Measurements from ENCODE around the gene ATP6V0A4. TPM values are rescaled to one million over a fixed set of nuclear protein-coding genes. Genes with fewer than 3 reads are reported as not detected.

The ATP6V0A4 gene
- total RNA-seq (2021; ENCODE audit: unreplicated experiment) = not detected
- 0.08 and 0.14 TPM in 2 replicates for polyA plus RNA-seq (2012)
- Bru-seq, nascent RNA = percentile 11 among the genes with signal in this experiment
- BruChase-seq, experiment 1, labeled RNA remaining after a 6-hour chase = percentile 15 among the genes with signal in this experiment
- percentile 12 among the genes with signal in this experiment for BruChase-seq, experiment 2, labeled RNA remaining after a 2-hour chase
- long read RNA-seq, partial matches to known transcripts = 1 of 1 reads
- long read RNA-seq, other reads (novel, unspliced or antisense) = 0 of 1 reads

- DNase-seq (ENCODE audit: low read depth, low spot score) = no peak
- no TSS peak for BruUV-seq (replicated peaks)
- no peak for ATAC-seq
Measured at GRCh38 chr7:138797715-138798320, at the start of gene ATP6V0A4, which contains the start of gene TMEM213. Gene ATP6V0A4 (minus strand): TSS chr7:138798196. CDS start chr7:138771247, 26,949 bp downstream. Gene TMEM213 (plus strand): TSS chr7:138797994. CDS start chr7:138798105, 111 bp downstream.

More at GRCh38 chr7:138797715-138798320, at the start of gene ATP6V0A4, which contains the start of gene TMEM213:
- no peak within 1 kb of the TSS for H3K27ac ChIP-seq (ENCODE audit: low read depth, low read length)
- no peaks in the 10 kb centered on the region for H3K9me2 ChIP-seq (ENCODE audit: insufficient read depth)
- no peaks in the 10 kb centered on the region for H3K27me3 ChIP-seq (ENCODE audit: insufficient read depth, low read length)
- no peaks in the 10 kb centered on the region for H3K36me3 ChIP-seq (ENCODE audit: control insufficient read depth in 1 of 2, insufficient read depth in 2 of 2, low read length in 2 of 2)
- H3K4me3 ChIP-seq (replicated peaks in 1 of 2; ENCODE audit: low read depth in 1 of 2, low read length in 2 of 2) = no peak within 1 kb of the TSS
- no peaks in the 10 kb centered on the region for H3K79me2 ChIP-seq (ENCODE audit: insufficient read depth, low read length)
- intact Hi-C loops (cut with micrococcal nuclease) = loop anchor here (2.0 kb wide), 1 partner anchor 113 kb away; no protein-coding TSS in a partner anchor
- no peak within 1 kb of the TSS for H3K4me2 ChIP-seq (ENCODE audit: low read length)
- no peak for TF ChIP-seq SIN3A (IDR thresholded peaks at IDR 0.05; ENCODE audit: low read depth)
- TF ChIP-seq TCF7L2 (IDR thresholded peaks at IDR 0.05; ENCODE audit: borderline replicate concordance, extremely low read depth, insufficient read depth, insufficient read length) = no peak
- no peak for TF ChIP-seq ZNF274 (IDR thresholded peaks at IDR 0.05; ENCODE audit: low read depth, low read length)
- TF ChIP-seq CTCF (IDR thresholded peaks at IDR 0.05 in 2 of 3, conservative IDR thresholded peaks at IDR 0.05 in 1 of 3; ENCODE audit: borderline replicate concordance in 1 of 3, insufficient read depth in 1 of 3, low read depth in 2 of 3, low read length in 2 of 3) = no peak
- no peak for TF ChIP-seq CEBPB (IDR thresholded peaks at IDR 0.05; ENCODE audit: low read depth)
- TF ChIP-seq SRF (IDR thresholded peaks at IDR 0.05; ENCODE audit: low read depth) = no peak
- no peak for TF ChIP-seq ZBTB33 (IDR thresholded peaks at IDR 0.05; ENCODE audit: extremely low read depth, insufficient replicate concordance, low read length)
- TF ChIP-seq JUND (IDR thresholded peaks at IDR 0.05) = no peak
- TF ChIP-seq ATF3 (IDR thresholded peaks at IDR 0.05) = no peak
- TF ChIP-seq POLR2A (IDR thresholded peaks at IDR 0.05; ENCODE audit: borderline replicate concordance, extremely low read depth, insufficient read depth, insufficient read length) = no peak
- TF ChIP-seq EZH2phosphoT487 (IDR thresholded peaks at IDR 0.05; ENCODE audit: borderline replicate concordance) = no peak
- TF ChIP-seq MAX (IDR thresholded peaks at IDR 0.05) = no peak
- TF ChIP-seq YY1 (IDR thresholded peaks at IDR 0.05; ENCODE audit: extremely low read depth, insufficient replicate concordance, low read depth, low read length) = no peak
- TF ChIP-seq EZH2 (IDR thresholded peaks at IDR 0.05) = no peak
- CTCF ChIA-PET = no interaction called here
- H2AFZ ChIP-seq (ENCODE audit: low read depth, low read length, poor library complexity, severe bottlenecking) = no peak within 1 kb of the TSS
- POLR2A ChIA-PET = interaction anchor here (0.7 kb wide), 1 partner anchor 263 kb away, joined by 3 read pairs; no protein-coding TSS in a partner anchor
- RAD21 ChIA-PET (ENCODE audit: low non-redundant PET in 1 of 2, low total read pairs in 2 of 2, uncharacterized antibody in 2 of 2, unreplicated experiment in 2 of 2) = interaction anchor here in 1 of 2 experiments (0.7 kb wide), 2 partner anchors 229 to 401 kb away, joined by 3 to 7 read pairs; no protein-coding TSS in a partner anchor
- H3K9ac ChIP-seq (ENCODE audit: low read length) = no peak within 1 kb of the TSS
- no peaks in the 10 kb centered on the region for H3K4me1 ChIP-seq (ENCODE audit: control insufficient read depth in 1 of 2, insufficient read depth in 2 of 2, low read length in 2 of 2)
- no peaks in the 10 kb centered on the region for H4K20me1 ChIP-seq (ENCODE audit: insufficient read depth)
- H3K9me3 ChIP-seq (ENCODE audit: control insufficient read depth in 1 of 2, insufficient read depth in 1 of 2, low read depth in 1 of 2, low read length in 2 of 2) = no peaks in the 10 kb centered on the region
